Thyroid gland (tissue), 4 donors: ENCODE data around the gene SLCO1B1.

ENCODE experiments used
- CTCF ChIP-seq, 6 experiments: fragments of 200-600 bp in 3 of 6; fragments of 450-650 bp in 3 of 6; sonication (generic) in 3 of 6; IDR thresholded peaks; one replicate each; pipeline ENCODE4 v1.5.1; 2016 to 2019; ENCODE audit warnings: antibody characterized with exemption in 6 of 6, mild to moderate bottlenecking in 2 of 6, inconsistent platforms in 1 of 6, moderate library complexity in 1 of 6
- POLR2A ChIP-seq, 2 donors: fragments of 450-650 bp; IDR thresholded peaks; one replicate each; pipeline ENCODE4 v1.6.1; 2017; ENCODE audit warnings: antibody characterized with exemption in 2 of 2, mild to moderate bottlenecking in 2 of 2, moderate library complexity in 1 of 2

- TF ChIP-seq CTCF (IDR thresholded peaks at IDR 0.05) = no peak
- no peak for TF ChIP-seq POLR2A (IDR thresholded peaks at IDR 0.05)
Observed at GRCh38 chr12:21220266-21220665, 89.3 kb downstream of the SLCO1B1 start.
